HG03432 (cell line): Measurements from ENCODE around the gene ATM.

Experiments used
- ATAC-seq: cut with Tn5 transposase; IDR thresholded peaks from one replicate; pipeline ENCODE4 v1.9.1; 2021; ENCODE audit warnings: mild to moderate bottlenecking, moderate library complexity; ENCODE audit not compliant: unreplicated experiment

Gene ATM

GRCh38 chr11:108222574-108223347 is at the start of gene ATM, which contains the start of gene NPAT:
TSS of gene ATM (plus strand) at chr11:108223067. CDS start at chr11:108227625, 4,558 bp downstream.
TSS of gene NPAT (minus strand) at chr11:108222638. CDS start at chr11:108222536, 102 bp downstream.
- peak; percentile 84 for ATAC-seq

GRCh38 chr11:108177570-108177969 is 45.3 kb upstream of the ATM start:
- ATAC-seq = no peak

- no peak for ATAC-seq
Measured at GRCh38 chr11:108193725-108194124, 29.1 kb upstream of the ATM start.

GRCh38 chr11:108196901-108197300 is 26.0 kb upstream of the ATM start:
- peak; percentile 40 for ATAC-seq

GRCh38 chr11:108197351-108197750 is 25.5 kb upstream of the ATM start:
- peak; percentile 39 for ATAC-seq

GRCh38 chr11:108198833-108199232 is 24.0 kb upstream of the ATM start:
- ATAC-seq = no peak

GRCh38 chr11:108199446-108200321 is 23.2 kb upstream of the ATM start:
- peak; percentile 84 for ATAC-seq

GRCh38 chr11:108203075-108203474 is 19.8 kb upstream of the ATM start:
- no peak for ATAC-seq

- no peak for ATAC-seq
Measured at GRCh38 chr11:108204376-108204775, 18.5 kb upstream of the ATM start.

GRCh38 chr11:108204929-108205499 is 17.9 kb upstream of the ATM start:
- ATAC-seq = no peak

- ATAC-seq = no peak
Measured at GRCh38 chr11:108206171-108206570, 16.7 kb upstream of the ATM start.

- ATAC-seq = no peak
Measured at GRCh38 chr11:108206969-108207682, 15.7 kb upstream of the ATM start.

GRCh38 chr11:108207683-108208060 is 15.2 kb upstream of the ATM start:
- no peak for ATAC-seq

- ATAC-seq = no peak
Measured at GRCh38 chr11:108210441-108210840, 12.4 kb upstream of the ATM start.

- no peak for ATAC-seq
Measured at GRCh38 chr11:108213784-108214183, 9.1 kb upstream of the ATM start.

- no peak for ATAC-seq
Measured at GRCh38 chr11:108216988-108217387, 5.9 kb upstream of the ATM start.

GRCh38 chr11:108218455-108218854 is 4.4 kb upstream of the ATM start:
- ATAC-seq = no peak

GRCh38 chr11:108218912-108219783 is 3.7 kb upstream of the ATM start:
- no peak for ATAC-seq

- no peak for ATAC-seq
Measured at GRCh38 chr11:108220721-108221336, 2.0 kb upstream of the ATM start.
